MV-4-11 (cell line): ENCODE results near the gene ATAD3B.
"Not testable (repeated sequence)": the region's sequence is repeated elsewhere in the genome, so short reads cannot be mapped to it uniquely, and the experiment has no call there.

Experiments used
- DNase-seq: peaks from one replicate; lab custom pipeline; 2025; lab: John Stamatoyannopoulos, UW

Gene ATAD3B

DNA sequence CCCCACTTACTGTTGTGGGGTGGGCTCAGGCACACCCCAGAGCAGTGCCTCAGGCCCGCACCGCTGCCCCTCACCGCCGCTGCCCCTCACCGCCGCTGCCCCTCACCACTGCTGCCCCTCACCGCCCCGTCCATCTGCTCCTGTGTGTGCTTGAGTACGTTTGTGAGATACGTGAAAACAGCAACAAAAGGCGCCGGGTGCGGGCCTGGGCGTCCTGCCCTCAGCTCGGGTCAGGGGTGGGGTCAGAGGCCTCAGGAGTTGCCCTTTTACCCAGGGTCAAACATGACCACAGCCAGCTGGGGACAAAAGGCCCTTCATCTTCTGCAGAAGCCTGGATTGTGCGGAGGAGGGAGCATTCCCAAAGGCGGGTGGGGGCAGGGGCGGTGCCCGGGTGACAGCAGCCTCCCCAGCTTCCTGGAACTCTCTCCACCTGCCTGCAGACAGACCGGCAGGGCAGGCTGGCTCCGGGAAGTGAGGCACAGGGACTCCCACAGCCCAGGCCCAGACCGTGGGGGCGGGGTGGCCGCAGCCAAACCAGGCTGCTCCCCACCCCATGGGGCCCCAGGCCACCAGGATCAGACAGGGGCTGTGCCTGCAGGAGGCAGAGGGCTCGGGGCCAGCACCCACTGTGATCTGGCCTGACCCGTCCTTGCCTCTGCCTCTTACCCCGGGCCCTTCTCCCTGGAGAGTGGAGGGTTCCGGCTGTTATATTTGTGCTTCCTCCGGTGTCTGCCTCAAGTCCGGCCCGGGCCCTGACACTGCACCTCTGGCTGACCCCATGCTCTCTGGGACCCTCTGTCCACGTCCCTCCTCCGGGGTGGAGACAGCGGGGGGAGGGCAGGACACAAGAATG lies 38.4 kb upstream of the ATAD3B start:
- DNase-seq: no peak

GRCh38 chr1:1433804-1434130 lies 37.8 kb upstream of the ATAD3B start:
- DNase-seq: peak; percentile 24

DNA sequence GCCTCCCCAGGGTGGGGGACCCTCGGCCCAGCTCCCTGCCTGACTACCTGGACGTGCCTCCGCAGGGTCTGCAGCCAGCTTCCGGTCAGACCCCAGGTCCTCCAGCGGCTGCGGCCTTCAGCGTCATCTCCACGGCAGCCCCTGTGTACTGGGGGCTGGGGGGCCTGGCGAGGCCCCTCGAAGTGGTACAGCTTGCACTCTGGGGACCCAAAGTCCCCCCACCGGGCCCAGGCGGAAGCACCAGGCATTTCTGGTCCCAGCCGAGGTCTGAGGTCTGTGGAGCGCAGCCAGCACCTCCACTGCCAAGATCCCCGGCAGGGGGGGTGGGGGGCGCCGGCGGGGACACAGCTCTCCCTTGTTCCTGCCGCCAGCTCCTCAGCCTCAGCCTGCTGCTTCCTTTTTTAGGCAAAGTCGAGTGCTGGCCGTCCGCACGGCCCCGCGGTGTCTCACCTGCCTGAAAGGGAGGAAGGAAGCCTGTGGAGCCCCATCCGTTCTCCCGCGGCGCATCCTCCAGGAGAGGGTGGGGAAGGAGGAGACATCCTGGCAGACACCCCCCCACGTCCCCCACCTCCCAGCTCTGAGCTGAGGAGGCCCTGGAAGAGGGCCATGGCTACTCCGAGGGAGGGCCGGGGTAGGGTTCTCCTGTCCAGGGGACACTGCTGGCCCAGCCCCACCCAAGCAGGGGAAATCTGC lies 37.3 kb upstream of the ATAD3B start:
- DNase-seq: no peak

- no peak for DNase-seq
Observed at GRCh38 chr1:1434824-1435105, 36.8 kb upstream of the ATAD3B start.

- DNase-seq: peak; percentile 16
Observed at GRCh38 chr1:1435106-1435903, 36.3 kb upstream of the ATAD3B start, which contains the start of gene VWA1. Gene VWA1 (plus strand): TSS chr1:1435690. CDS start chr1:1435749, 59 bp downstream.

GRCh38 chr1:1435911-1436629 lies 35.5 kb upstream of the ATAD3B start:
- DNase-seq: no peak

DNA sequence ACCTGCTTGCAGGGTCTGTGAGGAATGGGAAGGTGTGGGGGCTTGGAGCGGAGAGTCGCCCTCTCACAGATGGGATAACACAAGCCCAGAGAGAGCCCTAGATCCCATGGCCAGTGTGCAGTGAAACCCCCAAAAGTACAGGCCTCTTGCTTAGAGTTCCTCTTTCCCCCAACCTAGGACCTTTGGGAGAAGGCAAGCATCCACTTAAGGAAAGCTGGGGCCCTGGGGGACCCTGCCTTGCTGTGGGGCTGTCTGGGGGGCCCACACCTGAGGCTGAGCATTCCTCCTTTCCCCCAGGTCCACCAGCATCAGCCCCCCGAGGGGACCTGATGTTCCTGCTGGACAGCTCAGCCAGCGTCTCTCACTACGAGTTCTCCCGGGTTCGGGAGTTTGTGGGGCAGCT lies 34.9 kb upstream of the ATAD3B start:
- DNase-seq: no peak

DNA sequence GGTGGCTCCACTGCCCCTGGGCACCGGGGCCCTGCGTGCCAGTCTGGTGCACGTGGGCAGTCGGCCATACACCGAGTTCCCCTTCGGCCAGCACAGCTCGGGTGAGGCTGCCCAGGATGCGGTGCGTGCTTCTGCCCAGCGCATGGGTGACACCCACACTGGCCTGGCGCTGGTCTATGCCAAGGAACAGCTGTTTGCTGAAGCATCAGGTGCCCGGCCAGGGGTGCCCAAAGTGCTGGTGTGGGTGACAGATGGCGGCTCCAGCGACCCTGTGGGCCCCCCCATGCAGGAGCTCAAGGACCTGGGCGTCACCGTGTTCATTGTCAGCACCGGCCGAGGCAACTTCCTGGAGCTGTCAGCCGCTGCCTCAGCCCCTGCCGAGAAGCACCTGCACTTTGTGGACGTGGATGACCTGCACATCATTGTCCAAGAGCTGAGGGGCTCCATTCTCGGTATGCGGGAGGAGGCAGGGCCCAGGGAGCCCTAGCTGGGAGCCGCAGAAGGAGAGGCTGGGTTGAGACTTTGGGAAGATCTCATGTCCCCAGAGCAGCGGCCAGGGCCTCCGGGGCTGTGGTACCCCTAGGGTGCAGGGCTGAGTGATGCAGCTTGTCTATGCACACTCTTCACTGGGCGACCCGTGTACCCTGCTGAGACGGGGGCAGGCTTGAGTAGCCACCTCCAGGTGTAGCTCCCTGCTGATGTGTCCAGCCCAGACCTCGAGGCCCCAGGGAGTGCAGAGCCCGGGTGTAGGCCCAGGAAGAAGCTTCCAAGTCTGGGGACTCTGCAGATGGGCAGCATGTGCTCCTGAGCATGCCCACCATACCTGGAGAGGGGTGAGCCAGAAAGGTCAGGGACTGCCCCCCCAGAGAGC lies 34.3 kb upstream of the ATAD3B start:
- DNase-seq: no peak

DNA sequence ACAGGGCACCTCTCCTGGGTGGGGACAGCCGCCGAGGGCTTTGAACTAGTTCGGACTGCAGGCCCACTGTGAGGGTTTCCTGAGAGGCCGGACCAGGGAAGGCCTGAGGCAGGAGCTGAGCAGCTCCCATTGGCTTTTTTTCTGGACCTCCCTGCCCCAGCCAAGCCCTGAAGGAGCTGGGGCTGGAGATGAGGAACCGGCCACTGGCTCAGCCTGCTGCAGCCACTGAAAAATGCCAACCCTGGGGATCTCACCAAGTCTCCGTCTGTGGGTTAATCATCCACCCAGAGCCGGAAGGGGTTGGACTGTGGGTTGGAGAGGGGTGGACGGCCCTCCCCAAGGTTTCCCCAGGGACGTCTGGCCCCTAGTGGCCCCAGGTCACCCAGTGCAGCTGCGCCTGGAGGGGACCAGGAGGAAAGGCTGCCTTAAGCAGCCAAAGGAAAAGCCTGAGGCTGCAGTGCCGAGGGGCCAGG lies 33.6 kb upstream of the ATAD3B start:
- peak; percentile 92 for DNase-seq

GRCh38 chr1:1438531-1439381 lies 32.8 kb upstream of the ATAD3B start:
- no peak for DNase-seq

GRCh38 chr1:1439546-1440261 lies 31.9 kb upstream of the ATAD3B start:
- DNase-seq: no peak

GRCh38 chr1:1440262-1441001 lies 31.1 kb upstream of the ATAD3B start:
- no peak for DNase-seq

- peak; percentile 21 for DNase-seq
Observed at GRCh38 chr1:1441002-1441888, 30.3 kb upstream of the ATAD3B start.

- no peak for DNase-seq
Observed at GRCh38 chr1:1442069-1442770, 29.3 kb upstream of the ATAD3B start.

DNA sequence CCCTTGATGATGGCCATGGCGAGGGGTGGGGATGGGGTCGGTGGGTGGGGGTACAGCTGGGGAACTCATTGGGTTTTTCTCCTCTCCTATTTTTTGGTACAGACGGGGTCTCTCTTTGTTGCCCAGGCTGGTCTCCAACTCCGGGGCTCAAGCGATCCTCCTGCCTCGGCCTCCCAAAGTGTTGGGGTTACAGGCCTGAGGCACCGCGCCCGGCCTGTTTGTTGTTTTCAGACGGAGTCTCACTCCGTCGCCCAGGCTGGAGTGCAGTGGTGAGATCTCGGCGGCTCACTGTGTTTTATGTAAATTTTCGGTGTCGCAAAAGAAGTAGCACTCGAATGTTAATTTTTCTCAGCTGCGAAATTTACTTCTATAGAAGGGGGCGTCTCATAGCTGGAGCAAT lies 24.9 kb upstream of the ATAD3B start:
- DNase-seq: not testable (repeated sequence)

DNA sequence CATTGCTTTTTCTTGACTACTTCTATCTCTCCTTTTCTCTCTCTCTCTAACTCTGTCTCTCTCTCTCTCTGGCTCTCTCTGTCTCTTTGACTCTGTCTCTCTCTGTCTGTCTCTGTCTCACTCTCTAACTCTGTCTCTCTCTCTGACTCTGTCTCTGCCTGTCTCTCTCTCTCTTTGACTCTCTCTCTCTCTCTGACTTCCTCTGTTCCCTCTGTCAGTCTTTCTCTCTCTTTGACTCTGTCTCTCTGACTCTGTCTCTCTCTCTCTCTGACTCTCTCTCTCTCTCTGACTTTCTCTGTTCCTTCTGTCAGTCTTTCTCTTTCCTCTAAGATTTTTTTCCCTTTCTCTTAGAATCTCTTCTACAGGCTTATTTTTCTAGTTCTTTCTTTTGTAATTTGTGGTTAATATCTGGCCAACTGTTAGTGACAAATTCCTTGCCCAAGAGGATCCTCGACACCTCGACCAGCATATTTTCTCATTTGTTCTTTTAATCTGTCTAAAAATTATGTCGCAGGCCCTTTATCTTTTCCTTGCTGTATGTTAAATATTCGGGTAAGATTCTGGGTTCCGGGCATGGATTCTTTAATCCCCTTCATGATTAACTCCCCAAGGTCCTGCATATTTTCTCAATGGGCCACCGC lies 22.3 kb upstream of the ATAD3B start, which contains the start of gene ATAD3C:
Gene ATAD3C (plus strand): TSS at position 591 of the 641 bp plus-strand sequence. CDS start 995 bp downstream, outside the sequence.
- no peak for DNase-seq
